Activated naive CD8-positive, alpha-beta T cell treated with anti-CD3 and anti-CD28 coated beads for 36 hours (primary cell): ENCODE results near the gene PPEF2. TPM values are rescaled to one million over a fixed set of nuclear protein-coding genes. Genes with fewer than 3 reads are reported as not detected.
"Not testable (repeated sequence)": the region's sequence is repeated elsewhere in the genome, so short reads cannot be mapped to it uniquely, and the experiment has no call there.

Experiments used
- DNase-seq: peaks from one replicate; pipeline ENCODE4 v3.0.0; 2021
- H3K27ac Mint-ChIP-seq: one replicate; pipeline ENCODE4 v1.8.0; 2022; ENCODE audit warnings: mild to moderate bottlenecking, moderate library complexity, mixed read lengths
- H3K27me3 Mint-ChIP-seq: one replicate; pipeline ENCODE4 v1.8.0; 2022; ENCODE audit warnings: mild to moderate bottlenecking, mixed read lengths
- H3K36me3 Mint-ChIP-seq: one replicate; pipeline ENCODE4 v1.8.0; 2021; ENCODE audit warnings: mild to moderate bottlenecking, mixed read lengths
- H3K4me1 Mint-ChIP-seq: one replicate; pipeline ENCODE4 v1.8.0; 2021; ENCODE audit warnings: mixed read lengths
- H3K4me3 Mint-ChIP-seq: one replicate; pipeline ENCODE4 v1.8.0; 2022; ENCODE audit warnings: mild to moderate bottlenecking, moderate library complexity, mixed read lengths
- H3K9me3 Mint-ChIP-seq: one replicate; pipeline ENCODE4 v1.8.0; 2022; ENCODE audit warnings: mixed read lengths
- total RNA-seq, 2 experiments: library from RNA; stranded (reverse); gene quantifications; one replicate each; pipeline ENCODE4 v1.2.3, GENCODE V29; 2021

The PPEF2 gene
- not detected for total RNA-seq

GRCh38 chr4:75902352-75902751 is at the start of gene PPEF2:
TSS of gene PPEF2 (minus strand) at chr4:75902452. CDS start at chr4:75896325, 6,127 bp downstream.
- Mint-ChIP-seq H3K4me1 (no peaks in the 10 kb centered on the region), H3K27ac (no peak within 1 kb of the TSS), H3K36me3 (no peaks in the 10 kb centered on the region), H3K9me3 (no peaks in the 10 kb centered on the region), H3K4me3 (no peak within 1 kb of the TSS), H3K27me3 (no peaks in the 10 kb centered on the region)
- DNase-seq = no peak

GRCh38 chr4:75950213-75950815 is 48.1 kb upstream of the PPEF2 start:
- Mint-ChIP-seq H3K4me1 (no peaks in the 10 kb centered on the region), H3K27me3 (no peaks in the 10 kb centered on the region), H3K36me3 (peaks cover 11% of the 10 kb centered on the region), H3K9me3 (no peaks in the 10 kb centered on the region), H3K27ac (no peak overlapping the region), H3K4me3 (no peak overlapping the region)
- DNase-seq = no peak

GRCh38 chr4:75948822-75949444 is 46.7 kb upstream of the PPEF2 start:
- Mint-ChIP-seq H3K4me3 (no peak overlapping the region), H3K9me3 (no peaks in the 10 kb centered on the region), H3K4me1 (no peaks in the 10 kb centered on the region), H3K27ac (no peak overlapping the region), H3K27me3 (no peaks in the 10 kb centered on the region), H3K36me3 (peaks cover 11% of the 10 kb centered on the region)
- DNase-seq = no peak

GRCh38 chr4:75940692-75941253 is 38.5 kb upstream of the PPEF2 start, which contains the start of gene NAAA:
TSS of gene NAAA (minus strand) at chr4:75941013. CDS start at chr4:75940949, 64 bp downstream.
- Mint-ChIP-seq H3K27me3 (no peaks in the 10 kb centered on the region), H3K4me1 (peaks cover 14% of the 10 kb centered on the region), H3K36me3 (peaks cover 19% of the 10 kb centered on the region), H3K27ac (peak within 1 kb of the TSS; percentile 98), H3K9me3 (no peaks in the 10 kb centered on the region), H3K4me3 (peak within 1 kb of the TSS; percentile 95)
- DNase-seq = peak; percentile 90

- peak; percentile 75 for DNase-seq
- H3K27me3 Mint-ChIP-seq = no peaks in the 10 kb centered on the region
- peaks cover 19% of the 10 kb centered on the region for H3K36me3 Mint-ChIP-seq
- H3K9me3 Mint-ChIP-seq = no peaks in the 10 kb centered on the region
- H3K4me1 Mint-ChIP-seq = peaks cover 14% of the 10 kb centered on the region
- H3K27ac Mint-ChIP-seq = peak overlapping the region; percentile 98
- peak overlapping the region; percentile 95 for H3K4me3 Mint-ChIP-seq
Measured at GRCh38 chr4:75939890-75940691, 37.8 kb upstream of the PPEF2 start.

- Mint-ChIP-seq H3K36me3 (peaks cover 23% of the 10 kb centered on the region), H3K27me3 (no peaks in the 10 kb centered on the region), H3K4me1 (peaks cover 14% of the 10 kb centered on the region), H3K9me3 (no peaks in the 10 kb centered on the region), H3K27ac (no peak overlapping the region), H3K4me3 (no peak overlapping the region)
- DNase-seq = no peak
Measured at GRCh38 chr4:75935628-75936027, 33.4 kb upstream of the PPEF2 start.

GRCh38 chr4:75930152-75930551 is 27.9 kb upstream of the PPEF2 start:
- H3K36me3 Mint-ChIP-seq = peaks cover 6% of the 10 kb centered on the region

GRCh38 chr4:75924916-75925315 is 22.7 kb upstream of the PPEF2 start:
- H3K27me3 Mint-ChIP-seq, H3K4me3 Mint-ChIP-seq, H3K27ac Mint-ChIP-seq, DNase-seq, H3K9me3 Mint-ChIP-seq, H3K4me1 Mint-ChIP-seq, H3K36me3 Mint-ChIP-seq: not testable (repeated sequence)

More at GRCh38 chr4:75930152-75930551, 27.9 kb upstream of the PPEF2 start:
- Mint-ChIP-seq H3K4me1 (no peaks in the 10 kb centered on the region), H3K9me3 (no peaks in the 10 kb centered on the region), H3K27ac (no peak overlapping the region), H3K4me3 (no peak overlapping the region), H3K27me3 (no peaks in the 10 kb centered on the region)
- DNase-seq = no peak

GRCh38 chr4:75924309-75924827 is 22.1 kb upstream of the PPEF2 start:
- H3K4me3 Mint-ChIP-seq = no peak overlapping the region
- H3K27me3 Mint-ChIP-seq = no peaks in the 10 kb centered on the region
- peaks cover 8% of the 10 kb centered on the region for H3K36me3 Mint-ChIP-seq
- no peaks in the 10 kb centered on the region for H3K9me3 Mint-ChIP-seq
- DNase-seq = no peak
- H3K27ac Mint-ChIP-seq = no peak overlapping the region
- H3K4me1 Mint-ChIP-seq = no peaks in the 10 kb centered on the region

- Mint-ChIP-seq H3K4me1 (no peaks in the 10 kb centered on the region), H3K27ac (no peak overlapping the region), H3K27me3 (no peaks in the 10 kb centered on the region), H3K9me3 (no peaks in the 10 kb centered on the region), H3K4me3 (no peak overlapping the region), H3K36me3 (peaks cover 13% of the 10 kb centered on the region)
- no peak for DNase-seq
Measured at GRCh38 chr4:75922588-75922987, 20.3 kb upstream of the PPEF2 start.

- no peaks in the 10 kb centered on the region for H3K9me3 Mint-ChIP-seq
- H3K4me1 Mint-ChIP-seq = no peaks in the 10 kb centered on the region
- peaks cover 13% of the 10 kb centered on the region for H3K36me3 Mint-ChIP-seq
- H3K27me3 Mint-ChIP-seq = no peaks in the 10 kb centered on the region
- no peak overlapping the region for H3K4me3 Mint-ChIP-seq
- no peak for DNase-seq
- H3K27ac Mint-ChIP-seq = no peak overlapping the region
Measured at GRCh38 chr4:75921910-75922309, 19.7 kb upstream of the PPEF2 start.

- Mint-ChIP-seq H3K4me3 (no peak overlapping the region), H3K36me3 (peaks cover 13% of the 10 kb centered on the region), H3K27ac (no peak overlapping the region), H3K4me1 (no peaks in the 10 kb centered on the region), H3K9me3 (no peaks in the 10 kb centered on the region), H3K27me3 (no peaks in the 10 kb centered on the region)
- no peak for DNase-seq
Measured at GRCh38 chr4:75920327-75920726, 18.1 kb upstream of the PPEF2 start.

- Mint-ChIP-seq H3K9me3 (no peaks in the 10 kb centered on the region), H3K4me1 (no peaks in the 10 kb centered on the region), H3K36me3 (peaks cover 12% of the 10 kb centered on the region), H3K27me3 (no peaks in the 10 kb centered on the region), H3K4me3 (no peak overlapping the region), H3K27ac (no peak overlapping the region)
- no peak for DNase-seq
Measured at GRCh38 chr4:75919920-75920319, 17.7 kb upstream of the PPEF2 start.

GRCh38 chr4:75916091-75916661 is 13.9 kb upstream of the PPEF2 start:
- no peak for DNase-seq
- Mint-ChIP-seq H3K27ac (no peak overlapping the region), H3K4me3 (no peak overlapping the region), H3K9me3 (no peaks in the 10 kb centered on the region), H3K36me3 (peaks cover 19% of the 10 kb centered on the region), H3K27me3 (no peaks in the 10 kb centered on the region), H3K4me1 (no peaks in the 10 kb centered on the region)

GRCh38 chr4:75912968-75913367 is 10.7 kb upstream of the PPEF2 start:
- Mint-ChIP-seq H3K27ac (peak overlapping the region; percentile 43), H3K4me1 (no peaks in the 10 kb centered on the region), H3K9me3 (peaks cover 4% of the 10 kb centered on the region), H3K4me3 (no peak overlapping the region), H3K27me3 (no peaks in the 10 kb centered on the region), H3K36me3 (peaks cover 26% of the 10 kb centered on the region)
- DNase-seq = no peak
